Regular cardiac myocyte (primary cell): ENCODE data around the gene TAGLN2. TPM values are rescaled to one million over a fixed set of nuclear protein-coding genes. Genes with fewer than 3 reads are reported as not detected.

ENCODE experiments used
- total RNA-seq: library from RNA; depleted of rRNA; stranded (reverse); fragments of >200 nt; gene quantifications from 2 replicates; pipeline ENCODE4 v1.2.3, GENCODE V29; 2014

Gene TAGLN2
- total RNA-seq: 160 and 484 TPM in 2 replicates

DNA sequence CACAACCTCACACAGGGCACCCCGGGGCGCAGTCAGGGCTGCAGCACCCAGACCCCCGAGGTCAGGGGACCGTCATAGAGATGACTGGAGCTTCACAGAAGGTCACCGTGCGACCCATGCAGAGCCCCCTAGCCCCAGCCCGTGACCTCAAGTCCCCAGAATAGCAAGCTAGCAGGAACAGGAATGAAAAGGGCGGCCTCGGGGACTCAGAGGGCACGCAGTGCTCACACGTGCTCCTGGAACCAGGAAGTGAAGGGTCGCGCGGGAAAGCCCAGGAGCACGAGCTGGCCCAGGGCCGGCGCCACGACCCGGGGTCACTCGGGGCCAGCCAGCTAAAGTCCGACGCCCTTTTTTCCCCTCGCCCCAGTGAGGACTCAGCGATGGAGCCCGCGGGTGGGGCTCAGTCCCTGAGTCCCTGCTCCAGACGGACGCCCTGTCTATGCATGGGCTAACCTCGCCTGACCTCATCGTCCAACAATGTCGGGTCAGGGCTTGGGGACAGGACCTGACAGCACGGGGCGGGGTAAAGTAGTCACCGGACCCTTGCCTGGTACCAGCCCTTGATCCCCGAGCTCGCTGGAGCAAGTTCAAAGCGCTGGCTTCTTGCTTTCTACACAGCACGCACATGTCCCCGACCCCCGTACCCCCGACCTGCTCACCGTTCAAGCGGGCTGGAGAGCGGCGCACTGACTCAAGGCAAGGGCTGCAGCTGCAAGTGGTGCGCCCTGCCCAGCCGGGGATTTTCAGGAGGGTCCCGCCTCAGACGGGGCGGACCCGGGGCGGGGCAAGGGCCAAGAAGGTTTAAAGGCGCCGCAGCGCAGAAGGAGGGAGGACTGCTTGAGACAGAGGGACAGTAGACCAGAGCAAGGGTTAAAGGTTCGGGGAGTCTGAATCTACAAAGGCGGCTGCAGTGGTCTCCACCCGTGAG, at the start of gene TAGLN2:
TAGLN2 (minus strand) TSS at position 717 of the 928 bp plus-strand sequence. CDS start 4,998 bp downstream, outside the sequence.

DNA sequence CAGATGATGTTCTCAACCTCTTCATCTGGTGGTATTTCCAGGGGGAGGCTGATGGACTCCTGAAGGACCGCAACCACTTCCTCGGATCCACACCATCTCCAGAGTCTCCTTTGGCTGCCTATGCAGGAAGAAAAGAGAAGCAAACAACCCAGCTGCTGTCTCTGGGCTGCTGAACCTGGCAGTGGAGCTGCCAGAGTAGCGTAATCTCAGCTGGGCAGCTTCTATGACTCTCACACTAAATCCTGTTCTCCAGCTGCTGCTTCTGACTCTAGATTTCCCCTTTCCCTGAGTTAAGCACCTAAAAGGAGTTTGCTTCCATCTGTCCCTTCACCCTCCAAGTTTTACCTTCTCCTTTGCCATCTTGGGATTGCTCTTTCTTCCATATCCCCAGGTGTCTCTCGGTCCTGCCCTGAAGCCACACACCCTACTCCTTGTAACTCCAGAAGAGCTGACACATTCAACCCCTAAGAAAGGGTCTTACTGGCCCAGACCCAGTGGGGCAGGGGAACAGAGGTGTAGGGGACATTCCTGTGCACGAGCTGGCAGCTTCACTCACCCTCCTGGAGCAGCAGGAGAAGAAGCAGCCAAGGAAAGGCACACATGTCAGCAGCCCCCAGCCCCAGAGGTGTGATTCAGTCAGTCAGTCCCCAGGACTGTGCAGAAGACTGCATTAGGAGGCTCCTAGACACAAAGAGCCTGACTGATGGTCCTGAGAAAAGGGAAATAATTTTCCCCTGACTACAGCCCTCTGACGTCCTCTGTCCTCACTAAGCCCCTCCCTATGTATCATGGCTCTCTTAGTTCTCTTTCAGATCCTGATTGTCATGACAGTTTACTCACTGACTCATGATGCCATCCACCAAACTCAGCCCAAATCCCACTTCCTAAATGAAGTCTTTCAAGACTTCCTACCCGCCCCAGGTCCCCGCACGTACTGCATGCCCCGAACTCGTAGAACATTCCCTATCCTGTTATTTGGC, 28.5 kb upstream of the TAGLN2 start, which contains the start of gene SLAMF9:
SLAMF9 (minus strand) TSS at position 702 of the 980 bp plus-strand sequence; CDS start at position 602, 100 bp downstream.

DNA sequence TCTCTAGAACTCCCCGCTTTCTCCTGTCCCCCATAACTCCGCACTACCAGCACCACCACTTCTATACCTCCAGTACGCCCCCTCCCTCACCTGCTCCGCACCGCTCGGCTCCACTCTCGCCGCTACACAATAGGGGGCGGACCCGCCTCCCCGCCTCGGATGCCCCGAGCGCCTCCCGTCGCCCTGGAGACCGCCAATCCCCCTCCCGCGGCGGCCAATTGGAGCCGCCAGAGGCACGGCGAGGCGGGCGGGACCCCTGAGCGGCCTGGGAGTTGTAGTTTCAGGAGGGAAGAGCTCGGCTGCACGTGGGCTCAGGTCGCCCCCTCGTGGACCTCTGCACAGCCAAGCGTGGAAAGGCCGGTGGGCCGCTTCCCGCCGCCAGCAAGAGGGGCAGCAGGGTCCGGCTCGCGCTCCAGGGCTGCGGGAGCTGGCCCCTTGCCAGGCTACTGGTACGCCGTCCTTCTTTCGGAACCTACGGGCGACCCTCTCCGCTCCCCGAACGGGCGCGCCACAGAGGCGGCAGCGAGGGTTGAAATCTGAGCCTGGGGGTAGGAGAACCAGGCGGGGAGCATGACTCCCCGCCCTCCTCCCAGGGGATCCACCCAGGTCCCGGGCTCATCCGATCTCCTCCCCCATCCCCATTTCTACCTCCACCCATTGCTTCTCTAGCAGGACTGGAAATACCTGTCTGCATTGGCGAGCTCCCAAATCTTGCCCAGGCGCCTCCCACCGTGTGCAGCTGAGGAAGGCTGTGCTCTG, 20.4 kb upstream of the TAGLN2 start, which contains the start of gene IGSF9:
IGSF9 (minus strand) TSS at position 131 of the 759 bp plus-strand sequence. CDS start 2,159 bp downstream, outside the sequence.

DNA sequence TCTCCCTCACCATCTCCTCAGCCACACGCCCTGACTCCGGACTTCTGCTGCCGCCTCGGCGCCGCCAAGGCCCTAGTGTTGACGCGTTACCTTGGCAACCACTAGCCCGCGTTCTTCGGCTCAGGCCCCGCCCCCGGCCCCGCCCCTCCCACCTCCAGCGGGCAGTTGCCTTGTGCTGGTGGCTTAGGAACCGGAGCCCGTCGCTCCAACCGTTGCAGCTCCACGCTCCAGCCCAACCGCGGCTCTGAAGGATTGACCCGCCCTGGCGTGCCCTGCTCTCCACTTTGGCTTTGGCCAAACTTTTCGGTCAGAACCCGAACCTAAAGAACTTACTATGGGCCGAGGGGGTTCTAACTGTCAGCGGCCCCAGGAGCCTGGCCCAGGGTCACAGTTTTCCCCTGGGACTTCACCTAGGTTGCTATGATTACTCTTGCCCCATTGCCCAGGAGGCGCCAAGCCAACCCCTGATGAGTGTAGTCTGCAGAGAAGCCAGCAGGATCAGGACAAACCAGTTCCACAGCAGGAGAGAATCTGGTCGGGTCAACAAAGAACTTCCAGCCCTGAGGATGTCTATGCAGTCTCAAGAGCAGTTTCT, 25.1 kb downstream of the TAGLN2 start, which contains the start of gene CFAP45:
CFAP45 (minus strand) TSS at position 80 of the 595 bp plus-strand sequence; CDS start at position 13, 67 bp downstream.

Other genes starting within 250 kb of the TAGLN2 start
- not detected in 2 replicates for gene CRP, start 210.9 kb downstream of the TAGLN2 start, total RNA-seq
- gene DUSP23, start 144.5 kb downstream of the TAGLN2 start, total RNA-seq: 15.1 and 15.8 TPM in 2 replicates
- not detected in 2 replicates for gene FCRL6, start 123.1 kb downstream of the TAGLN2 start, total RNA-seq
- not detected in 2 replicates for gene SLAMF8, start 98.6 kb downstream of the TAGLN2 start, total RNA-seq
- not detected in 2 replicates for gene VSIG8, start 62.9 kb downstream of the TAGLN2 start, total RNA-seq
- 0.28 and 0.96 TPM in 2 replicates for gene CFAP45, start 25.3 kb downstream of the TAGLN2 start, total RNA-seq
- not detected in 2 replicates for gene IGSF9, start 20.1 kb upstream of the TAGLN2 start, total RNA-seq
- gene SLAMF9, start 28.7 kb upstream of the TAGLN2 start, total RNA-seq: 0.28 TPM in 1 of 2 replicates, not detected in the other
- 3.4 and 4.8 TPM in 2 replicates for gene PIGM, start 106.5 kb upstream of the TAGLN2 start, total RNA-seq
- gene KCNJ10, start 144.7 kb upstream of the TAGLN2 start, total RNA-seq: not detected in 2 replicates
- under 0.01 TPM in 1 of 2 replicates, not detected in the other for gene KCNJ9, start 156.0 kb upstream of the TAGLN2 start, total RNA-seq
- gene IGSF8, start 173.1 kb upstream of the TAGLN2 start, total RNA-seq: 14.8 and 35.8 TPM in 2 replicates
- 0.28 TPM in 1 of 2 replicates, not detected in the other for gene ATP1A2, start 190.3 kb upstream of the TAGLN2 start, total RNA-seq
- gene ATP1A4, start 226.1 kb upstream of the TAGLN2 start, total RNA-seq: under 0.01 TPM in 1 of 2 replicates, not detected in the other